H1 (cell line): ENCODE results near the gene RPP14. TPM values are rescaled to one million over a fixed set of nuclear protein-coding genes. Genes with fewer than 3 reads are reported as not detected.

Source experiments
- CTCF ChIA-PET: fragments of 300-600 bp; sonication (Branson Sonifier 250); formaldehyde crosslinking; loops from one replicate; lab custom pipeline; 2021; ENCODE audit not compliant: partially characterized antibody; lab: Charles Lee
- POLR2A ChIA-PET: fragments of 300-600 bp; sonication (Branson Sonifier 250); formaldehyde crosslinking; loops from one replicate; lab custom pipeline; 2021; ENCODE audit warnings: inconsistent platforms; ENCODE audit not compliant: partially characterized antibody; lab: Charles Lee
- DNase-seq, 2 experiments: peaks; one replicate each; pipeline versions ENCODE4 v3.0.0 to v3.0.0-alpha.2; 2010 to 2022; ENCODE audit warnings: low spot score in 2 of 2, low read depth in 1 of 2, mixed read lengths in 1 of 2
- FAIRE-seq: peaks from 2 replicates; lab custom pipeline; 2011; peaks lifted over from hg19 to GRCh38; lab: Jason Lieb, UNC
- H2AFZ ChIP-seq: 2 replicates; pipeline ENCODE4 v1.8.1; 2012; ENCODE audit warnings: low read length, inconsistent platforms
- H2AK5ac ChIP-seq: 2 replicates; pipeline ENCODE4 v1.6.1; 2013; ENCODE audit warnings: low read depth, low read length
- H2BK120ac ChIP-seq: replicated peaks from 2 replicates; pipeline ENCODE3; 2013; ENCODE audit warnings: low read depth, low read length, inconsistent platforms
- H2BK12ac ChIP-seq: 2 replicates; pipeline ENCODE4 v1.6.1; 2013; ENCODE audit warnings: low read depth, low read length
- H2BK15ac ChIP-seq: 2 replicates; pipeline ENCODE4 v1.6.1; 2013; ENCODE audit warnings: low read length
- H2BK20ac ChIP-seq: 2 replicates; pipeline ENCODE4 v1.6.1; 2013; ENCODE audit warnings: low read length
- H2BK5ac ChIP-seq: 2 replicates; pipeline ENCODE4 v1.6.1; 2013; ENCODE audit warnings: low read depth, low read length
- H3K14ac ChIP-seq: 2 replicates; pipeline ENCODE4 v1.6.1; 2013; ENCODE audit warnings: inconsistent platforms; ENCODE audit not compliant: insufficient read length
- H3K18ac ChIP-seq: 2 replicates; pipeline ENCODE4 v1.6.1; 2013; ENCODE audit warnings: low read length; ENCODE audit errors: extremely low read depth
- H3K23ac ChIP-seq: 2 replicates; pipeline ENCODE4 v1.6.1; 2013; ENCODE audit warnings: inconsistent platforms; ENCODE audit not compliant: insufficient read length
- H3K23me2 ChIP-seq: 2 replicates; pipeline ENCODE4 v1.6.1; 2013; ENCODE audit warnings: low read depth, low read length
- H3K27ac ChIP-seq: 2 replicates; pipeline ENCODE4 v1.6.1; 2011; ENCODE audit warnings: low read depth, low read length, inconsistent platforms
- H3K27me3 ChIP-seq, 4 experiments: replicated peaks in 1 of 4; 1 replicate in 1 of 4; 2 replicates in 3 of 4; pipeline versions ENCODE4 v1.6.1 to v1.8.1; 2011 to 2013; ENCODE audit warnings: low read length in 3 of 4, mild to moderate bottlenecking in 3 of 4, inconsistent platforms in 2 of 4, mixed read lengths in 2 of 4, moderate library complexity in 1 of 4; ENCODE audit not compliant: control insufficient read depth in 3 of 4, insufficient read depth in 3 of 4; ENCODE audit errors: extremely low read depth in 1 of 4
- H3K36me3 ChIP-seq, 4 experiments: 2 replicates each; pipeline versions ENCODE4 v1.6.1 to v1.8.1; 2011 to 2013; ENCODE audit warnings: mild to moderate bottlenecking in 4 of 4, low read length in 3 of 4, moderate library complexity in 2 of 4, control low read depth in 1 of 4, inconsistent platforms in 1 of 4; ENCODE audit not compliant: insufficient read depth in 4 of 4, control insufficient read depth in 2 of 4
- H3K4ac ChIP-seq: replicated peaks from 2 replicates; pipeline ENCODE3; 2013; ENCODE audit warnings: low read length, low read depth, mixed read lengths, inconsistent platforms; ENCODE audit not compliant: insufficient read length
- H3K4me1 ChIP-seq, 4 experiments: replicated peaks in 1 of 4; 1 replicate in 1 of 4; 2 replicates in 3 of 4; pipeline versions ENCODE4 v1.6.1 to v1.8.1; 2011 to 2013; ENCODE audit warnings: low read length in 3 of 4, inconsistent platforms in 2 of 4, mixed read lengths in 1 of 4; ENCODE audit not compliant: insufficient read depth in 4 of 4, control insufficient read depth in 3 of 4
- H3K4me2 ChIP-seq, 2 experiments: 2 replicates each; pipeline versions ENCODE4 v1.6.1 to v1.8.1; 2011 to 2013; ENCODE audit warnings: low read depth in 2 of 2, low read length in 2 of 2, control low read depth in 1 of 2, inconsistent platforms in 1 of 2, mild to moderate bottlenecking in 1 of 2; ENCODE audit not compliant: insufficient read depth in 1 of 2
- H3K4me3 ChIP-seq, 4 experiments: fragments of 200-600, 300-600 bp in 1 of 4; sonication (generic), shearing (Covaris generic), sonication (Bioruptor Twin) in 1 of 4; 2 replicates each; pipeline versions ENCODE4 v1.5.1 to v1.8.1; 2011 to 2016; ENCODE audit warnings: low read length in 4 of 4, low read depth in 3 of 4, control low read depth in 2 of 4, inconsistent platforms in 2 of 4, mild to moderate bottlenecking in 2 of 4, mixed read lengths in 1 of 4, moderate library complexity in 1 of 4; ENCODE audit not compliant: insufficient read depth in 2 of 4; ENCODE audit errors: extremely low read depth in 1 of 4
- H3K56ac ChIP-seq: replicated peaks from 2 replicates; pipeline ENCODE3; 2013; ENCODE audit warnings: low read depth, mild to moderate bottlenecking, mixed read lengths, low read length, inconsistent platforms; ENCODE audit not compliant: insufficient read length
- H3K79me1 ChIP-seq: 2 replicates; pipeline ENCODE4 v1.6.1; 2013; ENCODE audit warnings: low read depth, low read length, control low read depth
- H3K79me2 ChIP-seq, 2 experiments: 2 replicates each; pipeline versions ENCODE4 v1.6.1 to v1.8.1; 2012 to 2013; ENCODE audit warnings: low read length in 2 of 2, mild to moderate bottlenecking in 2 of 2, inconsistent platforms in 1 of 2; ENCODE audit not compliant: insufficient read depth in 2 of 2, control insufficient read depth in 1 of 2
- H3K9ac ChIP-seq, 4 experiments: replicated peaks in 1 of 4; 1 replicate in 1 of 4; 2 replicates in 3 of 4; pipeline versions ENCODE4 v1.6.1 to v1.8.1; 2011 to 2013; ENCODE audit warnings: low read depth in 3 of 4, low read length in 3 of 4, control low read depth in 2 of 4, mild to moderate bottlenecking in 2 of 4, moderate library complexity in 2 of 4, inconsistent platforms in 1 of 4; ENCODE audit errors: extremely low read depth in 1 of 4
- H3K9me3 ChIP-seq, 2 experiments: 2 replicates each; pipeline versions ENCODE4 v1.6.1 to v1.8.1; 2012 to 2013; ENCODE audit warnings: mild to moderate bottlenecking in 2 of 2, moderate library complexity in 2 of 2, control low read depth in 1 of 2, inconsistent platforms in 1 of 2, low read depth in 1 of 2, low read length in 1 of 2, mixed read lengths in 1 of 2; ENCODE audit not compliant: insufficient read depth in 2 of 2
- H4K20me1 ChIP-seq, 2 experiments: replicated peaks in 1 of 2; 2 replicates each; pipeline versions ENCODE3 to v1.8.1; 2011 to 2013; ENCODE audit warnings: inconsistent platforms in 2 of 2, low read length in 2 of 2, mild to moderate bottlenecking in 1 of 2; ENCODE audit not compliant: insufficient read depth in 2 of 2, control insufficient read depth in 1 of 2
- H4K5ac ChIP-seq: 2 replicates; pipeline ENCODE4 v1.6.1; 2013; ENCODE audit warnings: low read length, low read depth, mixed read lengths, inconsistent platforms; ENCODE audit not compliant: insufficient read length
- H4K8ac ChIP-seq: 2 replicates; pipeline ENCODE4 v1.8.0; 2013; ENCODE audit warnings: mild to moderate bottlenecking, moderate library complexity, low read length, inconsistent platforms; ENCODE audit not compliant: insufficient read depth; ENCODE audit errors: extremely low read depth
- H4K91ac ChIP-seq: replicated peaks from 2 replicates; pipeline ENCODE3; 2013; ENCODE audit warnings: low read length, mixed read lengths, inconsistent platforms; ENCODE audit not compliant: insufficient read length
- HDAC2 ChIP-seq, 2 experiments: fragments of 300-600 bp in 1 of 2; sonication (generic) in 1 of 2; IDR thresholded peaks; 2 replicates each; pipeline ENCODE4 v1.6.1; 2011 to 2012; ENCODE audit warnings: low read depth in 2 of 2, low read length in 2 of 2, mild to moderate bottlenecking in 2 of 2, moderate library complexity in 2 of 2, borderline replicate concordance in 1 of 2, inconsistent platforms in 1 of 2
- WGBS, 2 experiments: shearing (Covaris generic) in 1 of 2; methylation state at CpG; one replicate each; pipeline versions ENCODE4 v1.1.6 to v1.1.7; 2013 to 2015; ENCODE audit warnings: low lambda C conversion rate in 2 of 2, mixed read lengths in 2 of 2, inconsistent platforms in 1 of 2, low coverage in 1 of 2, missing lambda C conversion rate in 1 of 2; ENCODE audit not compliant: insufficient replicate concordance in 2 of 2, insufficient coverage in 1 of 2, insufficient read length in 1 of 2; ENCODE audit errors: extremely low coverage in 1 of 2, missing lambda C conversion rate in 1 of 2; 5-methylcytosine and 5-hydroxymethylcytosine counted together
- polyA plus RNA-seq, 7 experiments: library from polyadenylated mRNA; depleted of rRNA in 3 of 7; stranded (reverse) in 5 of 7; unstranded in 2 of 7; fragments of >200 nt in 5 of 7; fragments of 200-250 nt in 2 of 7; gene quantifications; 1 replicate in 5 of 7; 2 replicates in 1 of 7; 4 replicates in 1 of 7; pipeline versions ENCODE4 v1.2.1 to v1.2.3, GENCODE V29; 2011 to 2013; ENCODE audit warnings: missing spikeins in 2 of 7, mixed read lengths in 2 of 7
- total RNA-seq: library from RNA; stranded (reverse); fragmentation: NEBNext Ultra II Directional; extraction: Animal tissue kit (Norgen Biotek cat#: 25700); gene quantifications from 2 replicates; pipeline ENCODE4 v1.2.1, GENCODE V29; 2021
- TF ChIP-seq, protein P1 (sequence below), 3 experiments: IDR thresholded peaks; 1 replicate in 2 of 3; 2 replicates in 1 of 3; pipeline versions ENCODE4 v1.5.1 to v1.6.1; 2011; ENCODE audit warnings: low read length in 3 of 3, mild to moderate bottlenecking in 3 of 3, inconsistent platforms in 2 of 3, low read depth in 1 of 3, moderate library complexity in 1 of 3; ENCODE audit not compliant: insufficient read depth in 1 of 3; ENCODE audit errors: control extremely low read depth in 1 of 3

RPP14 gene
- total and polyA plus RNA-seq, 2 of the 8 experiments (the other 6 are each of a cell fraction or from before 2014, with no cell fraction given): 11.7 to 23.4 TPM

- 84% methylated on average over 4 of the region's 4 CpGs; no CpG with 5 or more reads in 1 of the 2 experiments for WGBS, 2 experiments
- no peak for DNase-seq
Observed at GRCh38 chr3:58288011-58288728, 17.9 kb upstream of the RPP14 start.

More at GRCh38 chr3:58288011-58288728, 17.9 kb upstream of the RPP14 start:
- no peak overlapping the region for H3K56ac ChIP-seq
- ChIA-PET CTCF (interaction anchor here (0.6 to 1.5 kb wide), 7 partner anchors 12 to 280 kb away, joined by 3 to 5 read pairs (median 3); partner anchors contain the start of genes FLNB, HTD2 and RPP14), POLR2A (no interaction called here)
- H2BK120ac ChIP-seq: no peak overlapping the region
- no peak overlapping the region for H3K4ac ChIP-seq
- no peaks in the 10 kb centered on the region for H3K27me3 ChIP-seq
- peaks cover 0 to 7% of the 10 kb centered on the region in 2 experiments; a peak in 1 of 4 replicates for H3K9me3 ChIP-seq
- no peak overlapping the region for H4K8ac ChIP-seq
- H2BK12ac ChIP-seq: no peak overlapping the region
- H3K79me1 ChIP-seq: no peaks in the 10 kb centered on the region
- H3K23me2 ChIP-seq: peaks cover 1% of the 10 kb centered on the region; the same call in 1 of the 2 replicates
- H4K91ac ChIP-seq: no peak overlapping the region
- H2AK5ac ChIP-seq: no peak overlapping the region
- no peaks in the 10 kb centered on the region for H3K36me3 ChIP-seq
- no peak for FAIRE-seq
- H3K23ac ChIP-seq: no peak overlapping the region
- no peak for TF ChIP-seq HDAC2 (IDR thresholded peaks at IDR 0.05; ENCODE audit: borderline replicate concordance in 1 of 2, low read depth in 2 of 2, low read length in 2 of 2)
- TF ChIP-seq, protein P1, sequence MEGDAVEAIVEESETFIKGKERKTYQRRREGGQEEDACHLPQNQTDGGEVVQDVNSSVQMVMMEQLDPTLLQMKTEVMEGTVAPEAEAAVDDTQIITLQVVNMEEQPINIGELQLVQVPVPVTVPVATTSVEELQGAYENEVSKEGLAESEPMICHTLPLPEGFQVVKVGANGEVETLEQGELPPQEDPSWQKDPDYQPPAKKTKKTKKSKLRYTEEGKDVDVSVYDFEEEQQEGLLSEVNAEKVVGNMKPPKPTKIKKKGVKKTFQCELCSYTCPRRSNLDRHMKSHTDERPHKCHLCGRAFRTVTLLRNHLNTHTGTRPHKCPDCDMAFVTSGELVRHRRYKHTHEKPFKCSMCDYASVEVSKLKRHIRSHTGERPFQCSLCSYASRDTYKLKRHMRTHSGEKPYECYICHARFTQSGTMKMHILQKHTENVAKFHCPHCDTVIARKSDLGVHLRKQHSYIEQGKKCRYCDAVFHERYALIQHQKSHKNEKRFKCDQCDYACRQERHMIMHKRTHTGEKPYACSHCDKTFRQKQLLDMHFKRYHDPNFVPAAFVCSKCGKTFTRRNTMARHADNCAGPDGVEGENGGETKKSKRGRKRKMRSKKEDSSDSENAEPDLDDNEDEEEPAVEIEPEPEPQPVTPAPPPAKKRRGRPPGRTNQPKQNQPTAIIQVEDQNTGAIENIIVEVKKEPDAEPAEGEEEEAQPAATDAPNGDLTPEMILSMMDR (IDR thresholded peaks at IDR 0.05; ENCODE audit: control extremely low read depth in 1 of 3, insufficient read depth in 1 of 3, low read depth in 1 of 3, low read length in 3 of 3): peak in 1 of 3 experiments; percentile 8; a peak in 1 of 4 replicates
- no peak overlapping the region for H2BK20ac ChIP-seq
- no peaks in the 10 kb centered on the region for H3K79me2 ChIP-seq
- no peak overlapping the region for H2BK15ac ChIP-seq
- no peaks in the 10 kb centered on the region for H4K20me1 ChIP-seq
- no peak overlapping the region for H3K27ac ChIP-seq
- H3K14ac ChIP-seq: no peak overlapping the region
- H3K4me2 ChIP-seq: no peak overlapping the region
- no peaks in the 10 kb centered on the region for H3K4me1 ChIP-seq
- H4K5ac ChIP-seq: no peak overlapping the region
- H3K9ac ChIP-seq: no peak overlapping the region
- no peak overlapping the region for H3K4me3 ChIP-seq
- H2AFZ ChIP-seq: no peak overlapping the region
- no peak overlapping the region for H2BK5ac ChIP-seq
- no peak overlapping the region for H3K18ac ChIP-seq
